Right kidney (tissue), 1 donor: ENCODE data around the gene RAB1A.
A peak's percentile ranks its signal among the peaks of the same experiment; 100 is the strongest.

Source experiments
- DNase-seq: peaks from one replicate; pipeline ENCODE4 v3.0.0-alpha.2; 2016

The RAB1A gene

GRCh38 chr2:65097844-65098243, 32.1 kb downstream of the RAB1A start:
- DNase-seq = no peak

GRCh38 chr2:65096948-65097347, 33.0 kb downstream of the RAB1A start:
- no peak for DNase-seq

DNA sequence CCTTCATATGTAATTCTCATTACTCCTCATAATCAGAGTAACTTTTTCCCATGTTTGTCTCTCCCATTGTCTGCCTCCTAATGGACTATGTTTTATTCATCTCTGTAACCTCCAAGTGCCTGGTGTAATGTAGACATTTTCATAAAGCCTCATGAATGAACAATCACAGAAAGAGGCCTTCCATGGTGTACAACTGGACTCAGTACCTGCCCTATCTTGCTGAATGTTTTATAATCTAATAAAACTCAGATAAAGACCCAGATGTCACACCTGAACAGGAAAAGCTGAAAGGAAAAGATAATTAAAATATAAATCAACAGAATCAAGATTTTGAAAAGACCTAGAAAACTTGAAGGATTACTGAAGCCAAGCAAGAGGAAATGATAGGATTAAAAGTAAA, 36.7 kb downstream of the RAB1A start:
- DNase-seq = no peak

- DNase-seq = no peak
Observed at GRCh38 chr2:65092791-65093190, 37.1 kb downstream of the RAB1A start.

GRCh38 chr2:65085148-65085547, 44.8 kb downstream of the RAB1A start:
- DNase-seq = no peak

GRCh38 chr2:65081232-65081685, 48.6 kb downstream of the RAB1A start:
- no peak for DNase-seq

DNA sequence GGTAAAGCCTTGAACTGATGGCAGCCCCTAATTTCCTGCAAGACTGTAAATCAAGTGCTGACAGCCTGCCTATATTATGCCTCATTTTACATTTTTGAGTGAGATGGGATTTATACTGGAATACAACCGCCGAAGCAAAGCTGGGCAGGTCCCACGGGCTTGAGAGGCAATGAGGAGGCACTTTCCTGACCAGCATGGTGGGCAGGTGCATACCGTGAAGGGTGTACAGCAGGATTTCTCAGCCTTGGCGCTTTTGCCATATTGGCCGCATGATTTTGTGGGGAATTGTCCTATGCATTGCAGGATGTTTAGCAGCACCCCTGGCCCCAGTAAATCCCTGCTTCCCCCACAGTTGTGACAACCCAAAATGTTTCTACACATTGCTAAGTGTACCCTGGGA, 50.9 kb downstream of the RAB1A start:
- DNase-seq = no peak

- DNase-seq = no peak
Observed at GRCh38 chr2:65077898-65078297, 52.0 kb downstream of the RAB1A start.

DNA sequence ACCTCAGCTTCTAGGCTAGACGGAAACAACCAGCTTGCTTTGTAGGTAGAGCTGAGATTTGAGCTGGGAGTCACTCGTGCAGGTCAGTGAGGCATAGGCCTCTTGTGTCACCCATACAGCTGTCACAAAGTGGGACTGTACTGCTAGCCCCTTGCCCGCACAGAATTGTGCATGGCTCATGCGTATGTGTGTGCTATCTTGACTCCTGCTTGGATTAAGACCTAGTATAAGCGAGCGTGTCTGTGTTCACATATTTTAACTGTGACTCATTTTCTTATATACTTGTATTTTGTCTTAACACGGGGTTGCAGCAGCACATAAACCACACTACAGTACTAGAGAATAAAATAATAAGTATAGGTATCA, 53.6 kb downstream of the RAB1A start:
- no peak for DNase-seq

DNA sequence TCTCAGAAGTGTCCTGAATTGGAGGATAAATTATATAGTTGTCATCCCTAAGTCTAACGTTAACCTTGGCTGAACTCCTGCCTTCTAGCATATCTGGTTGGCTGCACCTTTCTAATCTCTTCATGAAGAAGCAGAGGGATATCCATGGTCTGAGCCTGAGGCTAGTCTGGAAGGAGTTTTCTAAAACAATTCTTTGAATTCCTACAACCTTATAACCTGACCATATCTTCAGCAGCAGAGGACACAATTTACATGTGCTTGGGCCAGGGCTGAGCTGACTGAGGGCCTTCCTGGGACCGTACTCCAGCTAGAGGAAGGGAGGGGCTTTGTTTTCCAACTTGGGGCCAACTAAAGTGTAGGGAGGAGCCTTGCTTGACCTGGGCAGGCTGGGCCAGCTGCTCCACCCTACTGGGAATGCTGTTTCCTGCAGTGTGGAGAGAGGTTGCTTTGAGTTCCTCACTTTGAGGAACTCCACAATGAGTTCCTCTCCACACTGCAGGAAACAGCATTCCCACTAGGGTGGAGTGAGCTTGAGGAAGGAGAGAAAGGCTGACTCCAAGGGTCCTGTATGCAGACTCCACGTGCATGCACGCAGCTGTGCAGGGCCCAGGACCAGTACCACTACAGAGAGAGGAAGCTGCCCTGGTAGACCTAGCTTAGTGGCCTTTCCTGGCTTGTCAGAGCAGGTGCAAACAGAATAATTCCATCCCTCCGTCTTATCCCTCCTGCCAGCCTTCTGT, 54.1 kb downstream of the RAB1A start:
- no peak for DNase-seq

DNA sequence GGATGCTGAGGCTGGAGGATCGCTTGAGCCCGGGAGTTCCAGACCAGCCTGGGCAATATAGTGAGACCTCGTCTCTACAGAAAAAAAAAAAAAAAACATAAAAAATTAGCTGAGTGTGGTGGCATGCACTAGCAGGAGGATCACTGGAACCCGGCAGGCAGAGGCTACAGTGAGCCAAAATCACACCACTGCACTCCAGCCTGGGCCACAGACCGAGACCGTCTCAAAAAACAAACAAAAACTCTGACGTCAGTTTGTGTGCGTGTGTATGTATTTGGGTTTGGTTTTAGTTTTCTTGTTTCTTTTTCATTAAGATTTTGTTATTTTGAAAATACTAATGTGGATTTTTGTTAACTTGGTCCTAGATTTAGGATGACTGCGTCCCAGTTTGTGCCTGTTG, 54.7 kb downstream of the RAB1A start:
- DNase-seq = no peak

DNA sequence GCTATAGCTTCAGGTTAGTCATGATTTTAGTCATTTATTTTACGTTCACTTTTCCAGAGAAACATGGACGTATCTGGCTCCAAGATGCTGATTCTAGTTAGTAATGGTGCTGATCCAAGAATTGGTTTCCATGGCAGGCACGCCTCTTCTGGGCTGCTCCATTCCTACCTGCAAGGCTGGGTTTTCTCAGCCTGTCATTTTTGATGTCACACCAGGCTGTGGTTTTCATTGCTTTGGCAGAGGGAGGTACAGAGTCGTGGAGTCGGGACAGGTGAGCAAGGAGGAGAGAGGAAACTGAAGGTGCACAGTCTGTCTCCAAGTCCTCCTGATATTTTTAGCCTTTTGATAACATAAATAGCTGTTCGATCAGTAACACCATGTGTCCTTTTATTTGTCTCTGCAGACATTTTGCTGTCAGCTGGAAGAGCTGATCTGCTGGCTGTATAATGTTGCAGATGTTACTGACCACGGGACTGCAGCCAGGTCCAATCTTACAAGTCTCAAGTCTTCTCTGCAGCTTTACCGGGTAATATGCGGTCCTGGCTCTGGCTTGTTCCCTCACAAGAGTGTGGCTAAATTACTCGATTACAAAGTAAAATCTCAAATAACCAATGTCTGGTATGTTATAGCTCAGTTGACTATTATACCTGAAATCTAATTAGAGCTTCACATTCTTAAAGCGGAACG, 55.9 kb downstream of the RAB1A start:
- DNase-seq = no peak

- no peak for DNase-seq
Observed at GRCh38 chr2:65072181-65072970, 57.5 kb downstream of the RAB1A start.

DNA sequence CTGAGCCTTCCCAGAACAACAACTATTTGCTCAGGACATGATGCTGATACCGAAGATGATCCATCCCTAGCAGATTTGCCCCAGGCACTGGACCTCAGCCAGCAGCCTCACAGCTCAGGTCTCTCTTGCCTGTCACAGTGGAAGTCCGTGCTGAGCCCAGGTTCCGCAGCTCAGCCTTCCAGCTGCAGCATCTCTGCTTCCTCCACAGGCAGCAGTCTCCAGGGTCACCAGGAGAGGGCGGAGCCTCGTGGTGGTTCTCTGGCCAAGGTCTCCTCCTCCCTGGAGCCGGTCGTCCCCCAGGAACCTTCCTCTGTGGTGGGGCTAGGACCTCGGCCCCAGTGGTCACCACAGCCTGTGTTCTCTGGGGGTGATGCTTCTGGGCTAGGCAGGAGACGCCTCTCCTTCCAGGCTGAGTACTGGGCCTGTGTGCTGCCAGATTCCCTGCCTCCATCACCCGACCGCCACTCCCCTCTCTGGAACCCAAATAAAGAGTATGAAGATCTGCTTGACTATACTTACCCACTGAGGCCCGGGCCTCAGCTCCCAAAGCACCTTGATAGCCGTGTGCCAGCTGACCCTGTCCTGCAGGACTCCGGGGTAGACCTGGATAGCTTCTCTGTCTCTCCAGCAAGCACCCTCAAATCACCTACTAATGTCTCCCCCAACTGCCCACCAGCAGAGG, 58.3 kb downstream of the RAB1A start:
- DNase-seq = no peak

DNA sequence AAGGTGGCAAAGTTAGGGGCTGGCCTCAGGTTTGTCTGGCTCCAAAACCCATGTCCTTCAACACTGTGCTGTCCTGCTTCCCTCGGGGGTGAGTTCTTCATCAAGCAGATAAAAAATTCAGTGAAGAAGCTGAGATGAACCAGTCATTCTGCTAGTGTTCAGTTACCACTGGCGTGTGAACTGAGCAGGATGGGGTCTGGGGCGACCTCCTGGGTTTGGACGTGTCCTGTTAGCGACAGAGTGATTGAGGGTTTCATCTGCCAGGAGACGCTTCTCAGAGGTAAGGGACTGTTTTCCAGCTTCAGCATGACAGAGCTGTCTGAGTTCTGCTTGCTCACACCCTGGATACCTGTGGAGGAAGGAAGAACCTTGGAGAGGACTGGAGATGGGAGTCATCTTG, 59.0 kb downstream of the RAB1A start:
- DNase-seq = no peak

DNA sequence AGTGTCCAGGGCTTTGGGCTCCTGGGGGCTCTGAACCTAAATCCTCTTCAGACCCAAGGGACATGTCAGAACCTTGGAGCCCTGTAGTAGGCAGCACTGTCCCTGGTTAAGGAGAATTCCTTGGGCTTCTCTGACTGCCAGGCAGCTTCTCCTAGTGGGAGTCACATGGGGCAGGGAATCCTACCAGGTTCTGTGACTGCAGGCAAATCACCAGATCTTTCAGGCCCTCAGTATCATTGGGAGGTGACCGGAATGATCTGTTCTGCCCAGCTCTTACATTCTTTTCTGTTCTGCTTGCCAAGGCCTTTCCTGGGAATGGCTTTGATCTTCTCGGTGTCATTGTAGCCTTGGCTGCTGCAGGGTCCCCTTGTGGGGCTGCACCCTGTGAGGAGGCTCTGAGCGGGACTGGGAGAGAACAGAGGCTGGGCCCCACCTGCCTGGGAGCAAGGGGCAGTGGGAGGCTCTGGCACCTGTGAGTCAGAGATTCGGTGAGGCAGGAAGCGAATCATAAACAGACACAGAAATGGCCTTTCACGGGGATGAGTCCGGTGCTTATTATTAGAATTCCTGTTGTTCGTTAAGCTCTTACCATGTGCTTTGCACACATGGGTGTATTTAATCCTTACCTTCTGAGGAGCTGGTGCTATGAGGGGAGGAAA, 59.6 kb downstream of the RAB1A start:
- DNase-seq = no peak

- no peak for DNase-seq
Observed at GRCh38 chr2:65069439-65069824, 60.5 kb downstream of the RAB1A start.

DNA sequence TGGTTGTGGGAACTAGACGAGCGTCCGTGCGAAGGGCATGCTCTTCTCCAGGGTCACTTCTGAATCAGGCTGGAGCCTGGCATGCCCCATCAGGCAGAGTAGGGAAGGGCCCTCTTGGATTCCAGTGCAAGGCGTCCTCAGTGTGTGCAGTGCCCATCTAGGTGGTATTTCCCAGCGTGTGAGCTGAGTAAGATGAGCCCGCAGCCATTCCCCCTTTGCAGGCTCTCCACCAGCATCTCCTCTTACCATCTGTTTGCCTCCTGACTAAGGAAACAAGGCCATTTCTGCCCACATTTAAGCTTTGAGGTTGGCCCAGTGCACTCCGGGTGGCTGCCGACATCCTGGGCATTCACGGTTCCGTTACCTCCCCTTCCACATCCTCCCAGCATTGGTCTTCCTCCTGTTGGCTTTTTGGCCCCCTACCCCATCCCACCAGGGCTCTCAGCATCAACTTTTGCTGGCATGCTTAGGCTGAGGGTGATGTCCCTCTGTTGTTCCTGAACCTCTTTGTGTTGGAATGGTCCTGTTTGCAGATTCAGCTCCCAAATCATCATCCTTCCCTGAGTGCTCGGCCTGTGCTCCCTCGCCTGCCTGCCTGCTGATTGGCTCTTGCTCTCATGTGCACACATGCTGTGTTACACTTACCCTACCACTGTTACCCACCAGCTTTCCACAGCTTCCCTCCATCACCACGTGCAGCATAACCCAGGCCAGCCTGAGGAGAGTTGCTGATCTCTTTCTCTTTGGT, 61.9 kb downstream of the RAB1A start:
- DNase-seq = no peak

- DNase-seq = peak; percentile 37
Observed at GRCh38 chr2:65064728-65065552, 65.0 kb downstream of the RAB1A start.
